Neural progenitor cell (in vitro differentiated cells): ENCODE measurements around the gene PSMB5.

ENCODE experiments used
- CTCF ChIP-seq: fragments of 200-600 bp; sonication (generic); IDR thresholded peaks from 2 replicates; pipeline ENCODE4 v1.5.1; 2017; ENCODE audit warnings: antibody characterized with exemption, mild to moderate bottlenecking
- EZH2 ChIP-seq: fragments of 200-600 bp; sonication (generic); IDR thresholded peaks from 2 replicates; pipeline ENCODE4 v1.6.1; 2017; ENCODE audit warnings: antibody characterized with exemption, mild to moderate bottlenecking, moderate library complexity
- EZH2phosphoT487 ChIP-seq: fragments of 200-600 bp; sonication (generic); IDR thresholded peaks from 2 replicates; pipeline ENCODE4 v1.6.1; 2017; ENCODE audit warnings: antibody characterized with exemption

- TF ChIP-seq CTCF = no peak
- no peak for TF ChIP-seq EZH2
- TF ChIP-seq EZH2phosphoT487 = no peak
Measured at GRCh38 chr14:23067847-23068788, 33.4 kb upstream of the PSMB5 start.
